Tibial nerve (tissue), 4 donors: ENCODE measurements around the gene SECTM1. TPM values are rescaled to one million over a fixed set of nuclear protein-coding genes. Genes with fewer than 3 reads are reported as not detected.

Experiments
- DNase-seq, 2 donors: peaks; one replicate each; pipeline ENCODE4 v3.0.0-alpha.2; 2019; ENCODE audit warnings: low spot score in 2 of 2
- H3K27ac ChIP-seq, 4 donors: fragments of 200-600 bp; sonication (generic) in 3 of 4; one replicate each; pipeline ENCODE4 v1.5.1; 2017 to 2019; ENCODE audit warnings: mild to moderate bottlenecking in 1 of 4
- H3K27me3 ChIP-seq, 2 donors: fragments of 200-600 bp; sonication (generic) in 1 of 2; one replicate each; pipeline versions ENCODE4 v1.5.1 to v1.6.0; 2017 to 2019
- H3K36me3 ChIP-seq, 3 donors: fragments of 200-600 bp; sonication (generic); one replicate each; pipeline ENCODE4 v1.5.1; 2018 to 2019
- H3K4me1 ChIP-seq, 4 donors: fragments of 200-600 bp; sonication (generic) in 3 of 4; one replicate each; pipeline ENCODE4 v1.5.1; 2017 to 2019
- H3K4me3 ChIP-seq, 4 donors: fragments of 200-600 bp; sonication (generic) in 3 of 4; one replicate each; pipeline ENCODE4 v1.5.1; 2017 to 2019; ENCODE audit warnings: mild to moderate bottlenecking in 1 of 4, moderate library complexity in 1 of 4
- H3K9me3 ChIP-seq, 4 donors: fragments of 200-600 bp; sonication (generic) in 3 of 4; one replicate each; pipeline ENCODE4 v1.5.1; 2017 to 2019
- EP300 ChIP-seq, 2 donors: sonication (generic); formaldehyde crosslinking; IDR thresholded peaks; one replicate each; pipeline ENCODE4 v1.6.1; 2017; ENCODE audit warnings: antibody characterized with exemption in 2 of 2, mild to moderate bottlenecking in 1 of 2
- POLR2A ChIP-seq, 2 donors: fragments of 450-650 bp; IDR thresholded peaks; one replicate each; pipeline ENCODE4 v1.6.1; 2017; ENCODE audit warnings: antibody characterized with exemption in 2 of 2, mild to moderate bottlenecking in 2 of 2, moderate library complexity in 2 of 2
- WGBS, 2 donors: methylation state at CpG; one replicate each; pipeline ENCODE4 v1.1.5; 2018; 5-methylcytosine and 5-hydroxymethylcytosine counted together
- total RNA-seq, 4 donors: library from RNA; depleted of rRNA; stranded (reverse); fragments of >200 nt; gene quantifications; one replicate each; pipeline ENCODE4 v1.1.0, GENCODE V29; 2016
- TF ChIP-seq, protein P1 (sequence below), 5 experiments: fragments of 200-600 bp in 3 of 5; fragments of 450-650 bp in 2 of 5; sonication (generic) in 3 of 5; IDR thresholded peaks; one replicate each; pipeline ENCODE4 v1.5.1; 2016 to 2019; ENCODE audit warnings: antibody characterized with exemption in 5 of 5, mild to moderate bottlenecking in 3 of 5, moderate library complexity in 2 of 5

The SECTM1 gene
- total RNA-seq, 4 donors from 2014 or later: 6.9 to 12.6 (median 11.3) TPM

DNA sequence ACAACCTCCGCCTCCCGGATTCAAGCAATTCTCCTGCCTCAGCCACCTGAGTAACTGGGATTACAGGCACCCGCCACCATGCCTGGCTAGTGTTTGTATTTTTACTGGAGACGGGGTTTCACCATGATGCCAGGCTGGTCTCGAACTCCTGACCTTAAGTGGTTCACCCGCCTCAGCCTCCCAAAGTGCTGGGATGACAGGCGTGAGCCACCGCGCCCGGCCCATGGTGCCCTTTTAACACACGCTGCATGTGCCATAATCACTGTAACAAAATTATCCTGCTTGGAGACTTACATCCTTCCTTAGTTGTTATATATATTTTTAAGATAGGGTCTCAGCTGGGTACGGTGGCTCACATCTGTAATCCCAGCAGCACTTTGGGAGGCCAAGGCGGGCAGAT is 21.6 kb downstream of the SECTM1 start:
- TF ChIP-seq EP300 (IDR thresholded peaks at IDR 0.05) (no peak), POLR2A (IDR thresholded peaks at IDR 0.05) (no peak)
- TF ChIP-seq, protein P1, sequence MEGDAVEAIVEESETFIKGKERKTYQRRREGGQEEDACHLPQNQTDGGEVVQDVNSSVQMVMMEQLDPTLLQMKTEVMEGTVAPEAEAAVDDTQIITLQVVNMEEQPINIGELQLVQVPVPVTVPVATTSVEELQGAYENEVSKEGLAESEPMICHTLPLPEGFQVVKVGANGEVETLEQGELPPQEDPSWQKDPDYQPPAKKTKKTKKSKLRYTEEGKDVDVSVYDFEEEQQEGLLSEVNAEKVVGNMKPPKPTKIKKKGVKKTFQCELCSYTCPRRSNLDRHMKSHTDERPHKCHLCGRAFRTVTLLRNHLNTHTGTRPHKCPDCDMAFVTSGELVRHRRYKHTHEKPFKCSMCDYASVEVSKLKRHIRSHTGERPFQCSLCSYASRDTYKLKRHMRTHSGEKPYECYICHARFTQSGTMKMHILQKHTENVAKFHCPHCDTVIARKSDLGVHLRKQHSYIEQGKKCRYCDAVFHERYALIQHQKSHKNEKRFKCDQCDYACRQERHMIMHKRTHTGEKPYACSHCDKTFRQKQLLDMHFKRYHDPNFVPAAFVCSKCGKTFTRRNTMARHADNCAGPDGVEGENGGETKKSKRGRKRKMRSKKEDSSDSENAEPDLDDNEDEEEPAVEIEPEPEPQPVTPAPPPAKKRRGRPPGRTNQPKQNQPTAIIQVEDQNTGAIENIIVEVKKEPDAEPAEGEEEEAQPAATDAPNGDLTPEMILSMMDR (IDR thresholded peaks at IDR 0.05): no peak
- Histone ChIP-seq H3K4me3 (no peak overlapping the region), H3K27me3 (peaks cover 0 to 79% of the 10 kb centered on the region in 2 donors), H3K9me3 (no peaks in the 10 kb centered on the region), H3K27ac (no peak overlapping the region), H3K36me3 (no peaks in the 10 kb centered on the region), H3K4me1 (peaks cover 0 to 19% (median 7%) of the 10 kb centered on the region in 4 donors)
- 93 to 94% methylated on average over 13 of the region's 13 CpGs for WGBS, 2 donors
- DNase-seq: no peak

DNA sequence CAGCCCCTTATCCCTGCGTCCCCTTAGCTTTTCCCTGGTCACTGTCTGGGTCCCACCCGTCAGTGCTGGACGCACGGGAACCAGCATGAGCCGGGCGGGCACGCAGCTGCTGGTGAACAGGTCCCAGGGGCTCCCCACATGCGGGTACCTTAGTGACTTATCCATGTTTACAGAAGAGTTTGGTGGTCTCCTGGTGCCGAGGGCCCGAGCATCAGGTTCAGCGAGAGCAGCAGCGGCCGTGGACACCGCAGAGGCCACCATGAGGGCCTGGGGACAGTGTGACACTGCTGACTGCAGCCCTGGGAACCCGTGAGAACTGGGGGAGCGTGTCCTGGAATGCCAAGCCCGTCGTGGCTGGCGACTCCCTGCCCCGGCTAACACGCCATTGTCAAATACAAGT is 22.7 kb downstream of the SECTM1 start:
- no peaks in the 10 kb centered on the region for H3K9me3 ChIP-seq
- no peaks in the 10 kb centered on the region for H3K36me3 ChIP-seq
- TF ChIP-seq EP300 (IDR thresholded peaks at IDR 0.05) (no peak), POLR2A (IDR thresholded peaks at IDR 0.05) (no peak)
- 85 to 87% methylated on average over 19 of the region's 21 CpGs for WGBS, 2 donors
- no peak for DNase-seq
- H3K27me3 ChIP-seq: peaks cover 0 to 72% of the 10 kb centered on the region in 2 donors
- H3K4me1 ChIP-seq: peaks cover 0 to 11% (median 3%) of the 10 kb centered on the region in 4 donors
- no peak overlapping the region for H3K27ac ChIP-seq
- no peak overlapping the region for H3K4me3 ChIP-seq

DNA sequence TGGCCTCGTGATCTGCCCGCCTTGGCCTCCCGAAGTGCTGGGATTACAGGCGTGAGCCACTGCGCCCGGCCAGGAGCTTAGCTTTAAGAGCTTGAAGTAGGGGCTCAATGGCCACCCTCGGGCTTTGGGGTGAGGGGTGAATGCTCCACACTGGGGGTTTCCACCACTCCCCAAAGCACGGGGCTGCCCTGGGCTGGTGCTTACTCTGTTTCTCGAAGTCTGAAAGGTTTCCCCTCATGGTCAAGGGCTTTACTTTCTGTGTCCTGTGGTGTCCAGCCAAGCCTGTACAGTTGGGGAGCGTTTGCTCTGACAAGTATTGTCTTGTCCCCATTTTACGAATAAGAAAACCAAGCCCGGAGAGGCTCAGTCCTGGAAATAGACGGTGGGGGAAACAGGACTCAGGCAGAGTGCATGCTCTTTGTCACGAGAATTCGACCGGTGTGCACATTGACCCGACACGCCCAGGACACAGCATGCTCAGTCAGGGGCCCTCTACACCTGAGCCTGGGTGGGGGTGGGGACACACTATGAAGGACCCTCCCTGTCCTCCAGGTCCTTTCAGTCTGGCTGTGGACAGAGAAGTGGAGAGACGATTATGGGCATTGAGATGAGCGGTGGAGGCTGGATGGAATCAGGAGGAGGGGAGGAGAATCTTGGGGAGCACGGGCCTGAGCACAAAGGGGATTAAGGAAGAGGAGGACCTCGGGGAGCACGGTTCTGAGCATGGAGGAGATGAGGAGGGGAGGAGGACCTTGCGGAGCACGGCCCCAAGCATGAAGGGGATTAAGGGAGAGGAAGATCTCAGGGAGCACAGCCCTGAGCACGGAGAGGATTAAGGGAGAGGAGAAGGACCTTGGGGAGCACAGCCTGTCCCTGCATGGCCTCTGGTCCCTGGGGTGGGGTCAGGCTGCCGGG is 23.7 kb downstream of the SECTM1 start:
- Histone ChIP-seq H3K27ac (no peak overlapping the region), H3K27me3 (peaks cover 0 to 62% of the 10 kb centered on the region in 2 donors), H3K4me3 (no peak overlapping the region), H3K9me3 (no peaks in the 10 kb centered on the region), H3K4me1 (peaks cover 0 to 1% (median 0%) of the 10 kb centered on the region in 4 donors), H3K36me3 (no peaks in the 10 kb centered on the region)
- WGBS, 2 donors: 82 to 86% methylated on average over 27 of the region's 27 CpGs
- TF ChIP-seq EP300 (IDR thresholded peaks at IDR 0.05) (no peak), POLR2A (IDR thresholded peaks at IDR 0.05) (no peak)
- TF ChIP-seq, protein P1 (IDR thresholded peaks at IDR 0.05): no peak
- no peak for DNase-seq

- H3K27me3 ChIP-seq: peaks cover 0 to 24% of the 10 kb centered on the region in 2 donors
- DNase-seq: no peak
- H3K4me3 ChIP-seq: no peak overlapping the region
- H3K27ac ChIP-seq: no peak overlapping the region
- H3K36me3 ChIP-seq: no peaks in the 10 kb centered on the region
- no peaks in the 10 kb centered on the region for H3K9me3 ChIP-seq
- WGBS, 2 donors: 81 to 83% methylated on average over 20 of the region's 20 CpGs
- H3K4me1 ChIP-seq: peaks cover 0 to 11% (median 1%) of the 10 kb centered on the region in 4 donors
- TF ChIP-seq, protein P1 (IDR thresholded peaks at IDR 0.05): no peak
- TF ChIP-seq POLR2A (IDR thresholded peaks at IDR 0.05): no peak
- no peak for TF ChIP-seq EP300 (IDR thresholded peaks at IDR 0.05)
These were observed 27.8 kb downstream of the SECTM1 start for GRCh38 chr17:82305727-82306300.

DNA sequence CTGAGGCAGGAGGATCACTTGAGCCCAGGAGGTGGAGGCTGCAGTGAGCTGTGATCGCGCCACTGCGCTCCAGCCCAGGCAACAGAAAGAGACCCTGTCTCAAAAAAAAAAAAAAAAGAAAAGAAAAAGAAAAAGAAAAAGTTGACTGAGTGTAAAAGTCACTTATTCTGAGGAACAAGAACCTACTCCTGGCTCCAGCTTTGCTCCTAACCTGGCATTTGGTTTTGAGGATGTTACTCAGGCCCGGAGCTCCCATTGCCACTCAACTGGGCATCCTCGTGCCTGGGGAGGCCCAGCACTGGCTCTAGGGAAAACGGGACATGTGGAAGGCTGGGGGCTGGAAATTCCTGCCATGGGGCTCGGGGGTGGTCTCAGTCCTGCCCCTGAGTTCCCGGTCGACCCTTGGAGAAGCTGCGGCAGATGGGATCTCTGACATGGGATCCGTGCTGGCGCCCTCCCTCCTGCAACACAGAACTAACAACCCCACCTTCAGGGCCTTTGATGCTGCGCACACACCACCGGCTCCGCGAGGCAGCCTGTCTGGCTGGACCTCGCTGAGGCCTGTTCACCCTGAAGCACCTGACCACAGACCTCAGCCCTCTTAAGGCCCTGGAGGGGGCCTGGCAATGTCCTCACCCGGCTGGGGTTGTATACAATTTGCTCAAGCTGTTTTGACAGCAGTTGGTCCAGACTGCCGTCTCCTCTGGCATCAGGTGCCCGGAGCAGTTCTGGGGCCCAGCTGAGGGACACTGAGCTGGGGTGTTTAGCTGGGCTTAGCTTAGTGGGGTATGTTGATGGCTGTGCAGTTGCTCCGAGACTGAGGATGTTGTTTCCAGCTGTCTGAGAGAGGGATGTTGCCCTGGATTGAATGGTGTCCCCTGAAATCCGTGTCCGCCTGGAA is 28.5 kb downstream of the SECTM1 start:
- no peak for DNase-seq
- Histone ChIP-seq H3K4me3 (no peak overlapping the region), H3K9me3 (no peaks in the 10 kb centered on the region), H3K27ac (no peak overlapping the region), H3K4me1 (peaks cover 0 to 13% (median 5%) of the 10 kb centered on the region in 4 donors), H3K27me3 (peaks cover 0 to 17% of the 10 kb centered on the region in 2 donors), H3K36me3 (no peaks in the 10 kb centered on the region)
- TF ChIP-seq, protein P1 (IDR thresholded peaks at IDR 0.05): no peak
- TF ChIP-seq EP300 (IDR thresholded peaks at IDR 0.05): no peak
- 79 to 81% methylated on average over 17 to 21 of the region's 23 CpGs for WGBS, 2 donors
